Esophagus (tissue), 2 donors: ENCODE results near the gene SKA3. TPM values are rescaled to one million over a fixed set of nuclear protein-coding genes. Genes with fewer than 3 reads are reported as not detected.
A peak's percentile ranks its signal among the peaks of the same experiment; 100 is the strongest.
"Not testable (repeated sequence)": the region's sequence is repeated elsewhere in the genome, so short reads cannot be mapped to it uniquely, and the experiment has no call there.

Experiments used
- H3K27ac ChIP-seq, 2 donors: one replicate each; pipeline ENCODE4 v1.5.1; 2013; ENCODE audit warnings: low read depth in 2 of 2, mild to moderate bottlenecking in 2 of 2, inconsistent platforms in 1 of 2, low read length in 1 of 2, moderate library complexity in 1 of 2
- H3K27me3 ChIP-seq, 2 donors: one replicate each; pipeline ENCODE4 v1.6.1; 2013; ENCODE audit warnings: low read length in 2 of 2, control low read depth in 1 of 2, mild to moderate bottlenecking in 1 of 2; ENCODE audit not compliant: insufficient read depth in 2 of 2, control insufficient read depth in 1 of 2
- H3K36me3 ChIP-seq, 2 donors: one replicate each; pipeline ENCODE4 v1.6.1; 2013; ENCODE audit warnings: low read length in 1 of 2; ENCODE audit not compliant: control insufficient read depth in 2 of 2, insufficient read depth in 2 of 2
- H3K4me1 ChIP-seq, 2 donors: one replicate each; pipeline ENCODE4 v1.6.1; 2013; ENCODE audit warnings: low read length in 1 of 2; ENCODE audit not compliant: control insufficient read depth in 2 of 2, insufficient read depth in 2 of 2
- H3K4me3 ChIP-seq, 2 donors: one replicate each; pipeline ENCODE4 v1.5.1; 2013; ENCODE audit warnings: low read length in 2 of 2, mild to moderate bottlenecking in 2 of 2, low read depth in 1 of 2, moderate library complexity in 1 of 2
- H3K9me3 ChIP-seq, 2 donors: one replicate each; pipeline ENCODE4 v1.6.1; 2013; ENCODE audit warnings: mild to moderate bottlenecking in 2 of 2, low read depth in 1 of 2, low read length in 1 of 2, moderate library complexity in 1 of 2; ENCODE audit not compliant: control insufficient read depth in 2 of 2, insufficient read depth in 1 of 2
- whole genome bisulfite sequencing, 2 donors: extraction: QIAGEN DNeasy Blood & Tissue Kit; methylation state at CpG; one replicate each; pipeline ENCODE4 v1.1.7; 2013; 5-methylcytosine and 5-hydroxymethylcytosine counted together
- polyA plus RNA-seq, 2 donors: library from polyadenylated mRNA; stranded (reverse); fragments of 200-250 nt; gene quantifications; one replicate each; pipeline ENCODE4 v1.2.3, GENCODE V29; 2013
- donor health status: healthy with polysubstance abuse.
- donor health status: Bipolar disorder and iron deficiency.

The SKA3 gene
- polyA plus RNA-seq, 2 donors = 3.4 to 4.1 TPM

GRCh38 chr13:21175656-21176214 lies 617 bp downstream of the SKA3 start:
- peaks cover 0 to 2% of the 10 kb centered on the region in 2 donors for H3K4me1 ChIP-seq
- H3K4me3 ChIP-seq = peak overlapping the region; percentile 69 to 99
- WGBS, 2 donors = 2% methylated on average over 13 of the region's 13 CpGs
- H3K36me3 ChIP-seq = no peaks in the 10 kb centered on the region
- peak overlapping the region; percentile 98 to 100 for H3K27ac ChIP-seq
- H3K27me3 ChIP-seq = no peaks in the 10 kb centered on the region
- no peaks in the 10 kb centered on the region for H3K9me3 ChIP-seq

GRCh38 chr13:21173767-21174166 lies 2.6 kb downstream of the SKA3 start:
- 0% methylated on average over 1 of the region's 1 CpG for WGBS, 2 donors
- not testable (repeated sequence) for H3K4me3 ChIP-seq, H3K36me3 ChIP-seq, H3K9me3 ChIP-seq, H3K4me1 ChIP-seq, H3K27me3 ChIP-seq, H3K27ac ChIP-seq

- Histone ChIP-seq H3K27me3 (no peaks in the 10 kb centered on the region), H3K4me1 (no peaks in the 10 kb centered on the region), H3K36me3 (no peaks in the 10 kb centered on the region), H3K9me3 (no peaks in the 10 kb centered on the region), H3K27ac (no peak overlapping the region), H3K4me3 (no peak overlapping the region)
- WGBS, 2 donors = 97% methylated on average over 9 of the region's 9 CpGs
Measured at GRCh38 chr13:21171420-21171819, 4.9 kb downstream of the SKA3 start.

GRCh38 chr13:21165606-21166005 lies 10.7 kb downstream of the SKA3 start:
- WGBS, 2 donors = 77 to 85% methylated on average over 4 of the region's 4 CpGs
- H3K4me1 ChIP-seq, H3K27ac ChIP-seq, H3K27me3 ChIP-seq, H3K36me3 ChIP-seq, H3K9me3 ChIP-seq, H3K4me3 ChIP-seq: not testable (repeated sequence)

GRCh38 chr13:21164631-21165030 lies 11.7 kb downstream of the SKA3 start:
- no peak overlapping the region for H3K4me3 ChIP-seq
- H3K27me3 ChIP-seq = no peaks in the 10 kb centered on the region
- no peak overlapping the region for H3K27ac ChIP-seq
- no peaks in the 10 kb centered on the region for H3K9me3 ChIP-seq
- H3K4me1 ChIP-seq = no peaks in the 10 kb centered on the region
- no peaks in the 10 kb centered on the region for H3K36me3 ChIP-seq
- 87 to 88% methylated on average over 4 of the region's 4 CpGs for WGBS, 2 donors

GRCh38 chr13:21152251-21152899 lies 24.0 kb downstream of the SKA3 start:
- Histone ChIP-seq H3K27ac (no peak overlapping the region), H3K36me3 (peaks cover 2 to 3% of the 10 kb centered on the region in 2 donors), H3K4me1 (no peaks in the 10 kb centered on the region), H3K9me3 (no peaks in the 10 kb centered on the region), H3K27me3 (no peaks in the 10 kb centered on the region), H3K4me3 (no peak overlapping the region)
- WGBS, 2 donors = 85 to 89% methylated on average over 8 of the region's 8 CpGs

- H3K27ac ChIP-seq = no peak overlapping the region
- WGBS, 2 donors = 68% methylated on average over 1 of the region's 1 CpG
- no peaks in the 10 kb centered on the region for H3K27me3 ChIP-seq
- H3K4me1 ChIP-seq = no peaks in the 10 kb centered on the region
- H3K36me3 ChIP-seq = peaks cover 6 to 8% of the 10 kb centered on the region in 2 donors
- no peak overlapping the region for H3K4me3 ChIP-seq
- H3K9me3 ChIP-seq = no peaks in the 10 kb centered on the region
Measured at GRCh38 chr13:21150013-21150412, 26.3 kb downstream of the SKA3 start.

GRCh38 chr13:21149568-21149967 lies 26.8 kb downstream of the SKA3 start:
- 56 to 65% methylated on average over 1 of the region's 1 CpG for WGBS, 2 donors
- Histone ChIP-seq H3K27ac (no peak overlapping the region), H3K4me3 (no peak overlapping the region), H3K9me3 (no peaks in the 10 kb centered on the region), H3K4me1 (no peaks in the 10 kb centered on the region), H3K36me3 (peaks cover 6 to 8% of the 10 kb centered on the region in 2 donors), H3K27me3 (no peaks in the 10 kb centered on the region)

GRCh38 chr13:21148557-21149258 lies 27.6 kb downstream of the SKA3 start:
- no peaks in the 10 kb centered on the region for H3K27me3 ChIP-seq
- 68 to 76% methylated on average over 5 of the region's 5 CpGs for WGBS, 2 donors
- no peaks in the 10 kb centered on the region for H3K9me3 ChIP-seq
- H3K4me1 ChIP-seq = no peaks in the 10 kb centered on the region
- no peak overlapping the region for H3K4me3 ChIP-seq
- H3K36me3 ChIP-seq = peaks cover 6 to 8% of the 10 kb centered on the region in 2 donors
- H3K27ac ChIP-seq = no peak overlapping the region
